ENCODE data around the gene USP5. TPM values are rescaled to one million over a fixed set of nuclear protein-coding genes. Genes with fewer than 3 reads are reported as not detected.
A peak's percentile ranks its signal among the peaks of the same experiment; 100 is the strongest.

The USP5 gene
- total RNA-seq, 1 experiment from 2014 or later = 308 TPM

DNA sequence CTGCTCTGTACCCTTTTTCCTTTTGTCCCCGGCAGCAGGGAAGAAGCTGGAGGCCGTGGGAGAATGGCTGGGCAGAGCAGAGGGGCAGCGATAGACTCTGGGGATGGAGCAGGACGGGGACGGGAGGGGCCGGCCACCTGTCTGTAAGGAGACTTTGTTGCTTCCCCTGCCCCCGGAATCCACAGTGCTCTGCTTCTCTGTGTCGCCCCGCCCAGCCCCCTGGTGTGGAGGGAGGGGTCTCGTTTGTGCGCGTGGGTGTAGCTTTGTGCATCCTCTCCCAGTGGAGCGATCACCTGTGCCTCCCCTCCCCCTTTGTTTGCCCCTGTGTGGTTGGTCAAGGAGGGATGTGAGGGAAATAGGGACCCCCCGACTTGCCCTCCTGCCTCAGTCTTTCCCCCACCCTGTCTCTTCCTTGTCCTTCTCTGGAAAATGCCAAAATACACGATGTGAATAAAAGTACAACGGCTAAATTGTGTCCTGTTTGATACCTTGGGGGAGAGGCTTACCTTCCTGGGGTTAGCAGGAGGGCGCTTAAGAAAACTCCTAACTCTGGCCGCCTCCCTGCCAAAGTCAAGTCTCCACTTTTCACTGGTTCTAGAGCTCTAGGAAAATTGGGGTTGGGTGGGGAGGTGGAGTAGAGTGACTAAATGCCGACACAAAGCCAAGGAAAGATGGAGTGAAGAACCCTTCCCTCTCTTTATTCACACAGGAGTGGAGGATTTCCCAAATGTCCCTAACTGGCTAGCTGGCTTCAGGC is 14.4 kb downstream of the USP5 start:
- H3K4me1 ChIP-seq (replicated peaks; ENCODE audit: insufficient read depth) = peaks cover 23% of the 10 kb centered on the region
- H3K27me3 ChIP-seq (ENCODE audit: insufficient read depth, low read depth) = no peaks in the 10 kb centered on the region
- peaks cover 23% of the 10 kb centered on the region for H3K36me3 ChIP-seq (ENCODE audit: low read depth)
- no TSS peak for BruUV-seq (replicated peaks)
- no peak for DNase-seq
- TF ChIP-seq, protein P1, sequence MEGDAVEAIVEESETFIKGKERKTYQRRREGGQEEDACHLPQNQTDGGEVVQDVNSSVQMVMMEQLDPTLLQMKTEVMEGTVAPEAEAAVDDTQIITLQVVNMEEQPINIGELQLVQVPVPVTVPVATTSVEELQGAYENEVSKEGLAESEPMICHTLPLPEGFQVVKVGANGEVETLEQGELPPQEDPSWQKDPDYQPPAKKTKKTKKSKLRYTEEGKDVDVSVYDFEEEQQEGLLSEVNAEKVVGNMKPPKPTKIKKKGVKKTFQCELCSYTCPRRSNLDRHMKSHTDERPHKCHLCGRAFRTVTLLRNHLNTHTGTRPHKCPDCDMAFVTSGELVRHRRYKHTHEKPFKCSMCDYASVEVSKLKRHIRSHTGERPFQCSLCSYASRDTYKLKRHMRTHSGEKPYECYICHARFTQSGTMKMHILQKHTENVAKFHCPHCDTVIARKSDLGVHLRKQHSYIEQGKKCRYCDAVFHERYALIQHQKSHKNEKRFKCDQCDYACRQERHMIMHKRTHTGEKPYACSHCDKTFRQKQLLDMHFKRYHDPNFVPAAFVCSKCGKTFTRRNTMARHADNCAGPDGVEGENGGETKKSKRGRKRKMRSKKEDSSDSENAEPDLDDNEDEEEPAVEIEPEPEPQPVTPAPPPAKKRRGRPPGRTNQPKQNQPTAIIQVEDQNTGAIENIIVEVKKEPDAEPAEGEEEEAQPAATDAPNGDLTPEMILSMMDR (conservative IDR thresholded peaks at IDR 0.05) = no peak
- TF ChIP-seq EZH2 (IDR thresholded peaks at IDR 0.05; ENCODE audit: low read depth) = no peak
- POLR2A ChIA-PET (ENCODE audit: unreplicated experiment) = interaction anchor here (0.6 to 1.0 kb wide), 6 partner anchors 13 to 530 kb away, joined by 3 to 20 read pairs (median 9); no protein-coding TSS in a partner anchor
- no peak overlapping the region for H2AFZ ChIP-seq
- H3F3A ChIP-seq (ENCODE audit: insufficient read depth, low read depth) = peaks cover 58% of the 10 kb centered on the region
- H3K4me2 ChIP-seq = peak overlapping the region; percentile 79
- peak overlapping the region; percentile 97; the same call in 1 of the 2 replicates for H3K4me3 ChIP-seq
- peaks cover 34% of the 10 kb centered on the region for H4K20me1 ChIP-seq (ENCODE audit: insufficient read depth)
- H3K9me2 ChIP-seq (ENCODE audit: insufficient read depth) = no peaks in the 10 kb centered on the region
- CTCF ChIA-PET = no interaction called here
- H3K9me3 ChIP-seq (ENCODE audit: insufficient read depth, low read depth) = no peaks in the 10 kb centered on the region
- peaks cover 28% of the 10 kb centered on the region for H3K79me2 ChIP-seq (ENCODE audit: low read depth)
- intact Hi-C loops (cut with micrococcal nuclease; ENCODE audit: unreplicated experiment) = no loop called here
- H3K27ac ChIP-seq = no peak overlapping the region

- H3K4me3 ChIP-seq = peak overlapping the region; percentile 97; the same call in 1 of the 2 replicates
- DNase-seq = no peak
- no peaks in the 10 kb centered on the region for H3K9me2 ChIP-seq (ENCODE audit: insufficient read depth)
- ChIA-PET CTCF (interaction anchor here (0.7 to 1.0 kb wide), 2 partner anchors 121 to 144 kb away, joined by 3 read pairs; no protein-coding TSS in a partner anchor), POLR2A (ENCODE audit: unreplicated experiment) (interaction anchor here (0.6 to 1.0 kb wide), 9 partner anchors 14 to 530 kb away, joined by 3 to 20 read pairs (median 5); partner anchors contain the start of gene RNU7-1)
- peaks cover 64% of the 10 kb centered on the region for H3F3A ChIP-seq (ENCODE audit: insufficient read depth, low read depth)
- BruUV-seq (replicated peaks) = no TSS peak
- TF ChIP-seq EZH2 (IDR thresholded peaks at IDR 0.05; ENCODE audit: low read depth) = no peak
- TF ChIP-seq, protein P1 (conservative IDR thresholded peaks at IDR 0.05) = no peak
- no peaks in the 10 kb centered on the region for H3K27me3 ChIP-seq (ENCODE audit: insufficient read depth, low read depth)
- peaks cover 40% of the 10 kb centered on the region for H4K20me1 ChIP-seq (ENCODE audit: insufficient read depth)
- H3K79me2 ChIP-seq (ENCODE audit: low read depth) = peaks cover 32% of the 10 kb centered on the region
- peak overlapping the region; percentile 79 for H3K4me2 ChIP-seq
- H3K36me3 ChIP-seq (ENCODE audit: low read depth) = peaks cover 23% of the 10 kb centered on the region
- H3K9me3 ChIP-seq (ENCODE audit: insufficient read depth, low read depth) = no peaks in the 10 kb centered on the region
- no peak overlapping the region for H3K27ac ChIP-seq
- H2AFZ ChIP-seq = 0 out of 2 replicates have a peak overlapping the region, but pooled peaks have one; percentile 72
- intact Hi-C loops (cut with micrococcal nuclease; ENCODE audit: unreplicated experiment) = loop anchor here (1.0 kb wide), 1 partner anchor 15 kb away; the partner anchor contains the start of gene USP5
- H3K4me1 ChIP-seq (replicated peaks; ENCODE audit: insufficient read depth) = peaks cover 29% of the 10 kb centered on the region
Observed at GRCh38 chr12:6866920-6867412, 15.0 kb downstream of the USP5 start.

GRCh38 chr12:6867413-6868210 is 15.7 kb downstream of the USP5 start, which contains the start of gene TPI1:
TSS of gene TPI1 (plus strand) at chr12:6867531. CDS start at chr12:6867567, 36 bp downstream.
- POLR2A ChIA-PET (ENCODE audit: unreplicated experiment) = interaction anchor here (0.6 to 1.0 kb wide), 12 partner anchors 15 to 531 kb away, joined by 3 to 20 read pairs (median 4); partner anchors contain the start of genes MLF2 and RNU7-1
- Histone ChIP-seq H3K9me3 (ENCODE audit: insufficient read depth, low read depth) (no peaks in the 10 kb centered on the region), H3F3A (ENCODE audit: insufficient read depth, low read depth) (peaks cover 69% of the 10 kb centered on the region), H3K79me2 (ENCODE audit: low read depth) (peaks cover 36% of the 10 kb centered on the region), H3K4me3 (peak within 1 kb of the TSS; percentile 97), H3K27me3 (ENCODE audit: insufficient read depth, low read depth) (no peaks in the 10 kb centered on the region), H3K27ac (peak within 1 kb of the TSS; percentile 72), H3K36me3 (ENCODE audit: low read depth) (peaks cover 19% of the 10 kb centered on the region), H3K4me1 (replicated peaks; ENCODE audit: insufficient read depth) (peaks cover 32% of the 10 kb centered on the region), H3K9me2 (ENCODE audit: insufficient read depth) (no peaks in the 10 kb centered on the region), H2AFZ (peak within 1 kb of the TSS; percentile 76), H3K4me2 (peak within 1 kb of the TSS; percentile 79), H4K20me1 (ENCODE audit: insufficient read depth) (peaks cover 41% of the 10 kb centered on the region)
- intact Hi-C loops (cut with micrococcal nuclease; ENCODE audit: unreplicated experiment) = loop anchor here (1.0 to 2.0 kb wide), 3 partner anchors 15 to 241 kb away; partner anchors contain the start of genes C1RL, LPCAT3 and USP5
- DNase-seq = peak; percentile 46 to 82
- CTCF ChIA-PET = interaction anchor here (0.6 to 1.0 kb wide), 4 partner anchors 121 to 737 kb away, joined by 3 to 5 read pairs (median 3); no protein-coding TSS in a partner anchor
- TF ChIP-seq EZH2 (IDR thresholded peaks at IDR 0.05; ENCODE audit: low read depth) = no peak
- TF ChIP-seq, protein P1 (conservative IDR thresholded peaks at IDR 0.05) = no peak; the same call in 1 of the 2 replicates
- no TSS peak for BruUV-seq (replicated peaks)
